Loucy (cell line): ENCODE measurements around the gene TUBG1.

Experiments
- H2AFZ ChIP-seq: fragments of 200-600 bp; sonication (generic); 2 replicates; pipeline ENCODE4 v1.6.0; 2016; ENCODE audit warnings: antibody characterized with exemption, mild to moderate bottlenecking, low read length, moderate library complexity
- H3F3A ChIP-seq: fragments of 200-600 bp; 2 replicates; pipeline ENCODE4 v1.6.0; 2016; ENCODE audit warnings: antibody characterized with exemption, low read depth, mild to moderate bottlenecking
- H3K27me3 ChIP-seq: fragments of 200-600 bp; sonication (generic); 2 replicates; pipeline ENCODE4 v1.6.1; 2014; ENCODE audit warnings: low read length, mild to moderate bottlenecking; ENCODE audit not compliant: insufficient read depth, poor library complexity, severe bottlenecking
- H3K36me3 ChIP-seq: fragments of 200-600 bp; sonication (generic); 2 replicates; pipeline ENCODE4 v1.6.1; 2016; ENCODE audit warnings: low read length; ENCODE audit not compliant: insufficient read depth
- H3K4me1 ChIP-seq: fragments of 200-600 bp; sonication (generic); 2 replicates; pipeline ENCODE4 v1.5.1; 2014; ENCODE audit warnings: low read length, mild to moderate bottlenecking; ENCODE audit not compliant: insufficient read depth, poor library complexity, severe bottlenecking
- H3K4me2 ChIP-seq: fragments of 200-600 bp; sonication (generic); 2 replicates; pipeline ENCODE4 v1.6.0; 2014; ENCODE audit warnings: antibody characterized with exemption, low read length, low read depth, mild to moderate bottlenecking; ENCODE audit not compliant: poor library complexity, severe bottlenecking
- H3K4me3 ChIP-seq: fragments of 200-600 bp; sonication (generic); 2 replicates; pipeline ENCODE4 v1.5.1; 2014; ENCODE audit warnings: low read length, mild to moderate bottlenecking, mixed read lengths; ENCODE audit not compliant: poor library complexity, severe bottlenecking
- H3K79me2 ChIP-seq: fragments of 200-600 bp; sonication (generic); 2 replicates; pipeline ENCODE4 v1.6.1; 2014; ENCODE audit warnings: low read length; ENCODE audit not compliant: insufficient read depth
- H3K9ac ChIP-seq: fragments of 200-600 bp; sonication (generic); 2 replicates; pipeline ENCODE4 v1.6.0; 2014; ENCODE audit warnings: mild to moderate bottlenecking, low read depth, low read length, moderate library complexity; ENCODE audit not compliant: poor library complexity, severe bottlenecking
- H3K9me2 ChIP-seq: fragments of 200-600 bp; sonication (generic); replicated peaks from 2 replicates; pipeline ENCODE4 v1.6.1; 2016; ENCODE audit warnings: low read depth, low read length, mixed read lengths
- H3K9me3 ChIP-seq: fragments of 200-600 bp; sonication (generic); 2 replicates; pipeline ENCODE4 v1.6.1; 2014; ENCODE audit warnings: mild to moderate bottlenecking, antibody characterized with exemption, low read length, low read depth; ENCODE audit not compliant: insufficient read depth
- H4K20me1 ChIP-seq: fragments of 200-600 bp; sonication (generic); 2 replicates; pipeline ENCODE4 v1.6.0; 2014; ENCODE audit warnings: antibody characterized with exemption, low read length, mild to moderate bottlenecking; ENCODE audit not compliant: insufficient read depth, poor library complexity, severe bottlenecking
- CTCF ChIP-seq: fragments of 200-600 bp; sonication (generic); conservative IDR thresholded peaks from 2 replicates; pipeline ENCODE4 v1.5.1; 2014; ENCODE audit warnings: mild to moderate bottlenecking, antibody characterized with exemption, low read length
- EZH2phosphoT487 ChIP-seq: fragments of 200-600 bp; IDR thresholded peaks from 2 replicates; pipeline ENCODE4 v1.6.1; 2018; ENCODE audit warnings: antibody characterized with exemption, mild to moderate bottlenecking, moderate library complexity, borderline replicate concordance

The TUBG1 gene

GRCh38 chr17:42632949-42633444 is 23.5 kb downstream of the TUBG1 start:
- H3K9ac ChIP-seq = no peak overlapping the region
- no peaks in the 10 kb centered on the region for H3K9me3 ChIP-seq
- H3K27me3 ChIP-seq = no peaks in the 10 kb centered on the region
- H3K9me2 ChIP-seq = no peaks in the 10 kb centered on the region
- H2AFZ ChIP-seq = peak overlapping the region; percentile 56; the same call in 1 of the 2 replicates
- H3F3A ChIP-seq = no peaks in the 10 kb centered on the region
- H4K20me1 ChIP-seq = no peaks in the 10 kb centered on the region
- H3K4me2 ChIP-seq = no peak overlapping the region
- no peak overlapping the region for H3K4me3 ChIP-seq
- no peaks in the 10 kb centered on the region for H3K4me1 ChIP-seq
- TF ChIP-seq CTCF (no peak), EZH2phosphoT487 (no peak)
- H3K79me2 ChIP-seq = no peaks in the 10 kb centered on the region
- no peaks in the 10 kb centered on the region for H3K36me3 ChIP-seq

- no peak for TF ChIP-seq CTCF
- TF ChIP-seq EZH2phosphoT487 = no peak
- no peaks in the 10 kb centered on the region for H3K36me3 ChIP-seq
These were observed 30.1 kb downstream of the TUBG1 start for GRCh38 chr17:42639525-42640113.

GRCh38 chr17:42640121-42640520 is 30.6 kb downstream of the TUBG1 start:
- Histone ChIP-seq H3K36me3 (no peaks in the 10 kb centered on the region), H3K4me1 (peaks cover 8% of the 10 kb centered on the region), H3K9ac (no peak overlapping the region), H3K27me3 (no peaks in the 10 kb centered on the region), H2AFZ (no peak overlapping the region), H3K4me3 (no peak overlapping the region), H3K9me2 (no peaks in the 10 kb centered on the region), H3F3A (no peaks in the 10 kb centered on the region), H4K20me1 (no peaks in the 10 kb centered on the region), H3K9me3 (no peaks in the 10 kb centered on the region), H3K79me2 (no peaks in the 10 kb centered on the region), H3K4me2 (no peak overlapping the region)
- TF ChIP-seq CTCF = no peak
- TF ChIP-seq EZH2phosphoT487 = no peak

More at GRCh38 chr17:42639525-42640113, 30.1 kb downstream of the TUBG1 start:
- no peak overlapping the region for H3K4me3 ChIP-seq
- H3K9me2 ChIP-seq = no peaks in the 10 kb centered on the region
- H3K4me2 ChIP-seq = no peak overlapping the region
- H4K20me1 ChIP-seq = no peaks in the 10 kb centered on the region
- no peaks in the 10 kb centered on the region for H3F3A ChIP-seq
- no peak overlapping the region for H3K9ac ChIP-seq
- no peaks in the 10 kb centered on the region for H3K79me2 ChIP-seq
- H3K9me3 ChIP-seq = no peaks in the 10 kb centered on the region
- no peak overlapping the region for H2AFZ ChIP-seq
- H3K27me3 ChIP-seq = no peaks in the 10 kb centered on the region
- H3K4me1 ChIP-seq = peaks cover 8% of the 10 kb centered on the region
